ENCODE data around the gene RAB11FIP5. TPM values are rescaled to one million over a fixed set of nuclear protein-coding genes. Genes with fewer than 3 reads are reported as not detected.
A peak's percentile ranks its signal among the peaks of the same experiment; 100 is the strongest.

RAB11FIP5 gene
- total and polyA plus RNA-seq, 2 donors (not counting 3 experiments of a cell fraction or from before 2014, with no cell fraction given), result 36.6 to 47.0 TPM

GRCh38 chr2:73063909-73064875, 48.6 kb downstream of the RAB11FIP5 start:
- H3K4me2 ChIP-seq (ENCODE audit: insufficient read depth, low read length), result peak overlapping the region; percentile 74
- ChIA-PET CTCF (interaction anchor here (0.7 to 2.2 kb wide), 9 partner anchors 10 to 171 kb away, joined by 3 to 11 read pairs (median 6); no protein-coding TSS in a partner anchor), POLR2A (interaction anchor here (0.5 kb wide), 1 partner anchor 133 kb away, joined by 4 read pairs; no protein-coding TSS in a partner anchor)
- peak; percentile 76 for DNase-seq (ENCODE audit: low read depth, low spot score)
- peaks cover 23% of the 10 kb centered on the region for H3K4me1 ChIP-seq (ENCODE audit: control insufficient read depth, extremely low read depth, insufficient read depth, low read length)
- BruUV-seq (replicated peaks), result no TSS peak
- no peaks in the 10 kb centered on the region for H3K36me3 ChIP-seq (ENCODE audit: control insufficient read depth in 2 of 2, extremely low read depth in 1 of 2, insufficient read depth in 2 of 2, low read length in 2 of 2)
- intact Hi-C loops (cut with micrococcal nuclease), result no loop called here
- TF ChIP-seq POLR2A (IDR thresholded peaks at IDR 0.05; ENCODE audit: low read depth, low read length) (no peak), EZH2 (IDR thresholded peaks at IDR 0.05; ENCODE audit: borderline replicate concordance, low read depth, low read length, severe bottlenecking) (no peak), JUN (IDR thresholded peaks at IDR 0.05; ENCODE audit: borderline replicate concordance, insufficient read depth, insufficient read length, low read depth) (peak; percentile 69), CTCF (IDR thresholded peaks at IDR 0.05; ENCODE audit: extremely low read depth in 1 of 2, insufficient read depth in 1 of 2, low read depth in 1 of 2, low read length in 2 of 2) (no peak), GATA2 (IDR thresholded peaks at IDR 0.05; ENCODE audit: insufficient read depth, insufficient read length, low read depth, low read length) (no peak), MAX (IDR thresholded peaks at IDR 0.05; ENCODE audit: insufficient read depth, insufficient read length) (no peak), POLR2AphosphoS5 (IDR thresholded peaks at IDR 0.05; ENCODE audit: insufficient read depth, low read depth, low read length) (no peak), MYC (IDR thresholded peaks at IDR 0.05; ENCODE audit: low read depth, low read length) (no peak), FOS (IDR thresholded peaks at IDR 0.05; ENCODE audit: borderline replicate concordance, insufficient read depth, low read length) (peak; percentile 90)
- H3K9me3 ChIP-seq (replicated peaks; ENCODE audit: control insufficient read depth, insufficient read depth, low read length), result no peaks in the 10 kb centered on the region
- no peak overlapping the region for H3K4me3 ChIP-seq (replicated peaks in 1 of 3; ENCODE audit: insufficient read depth in 1 of 3, low read depth in 1 of 3, low read length in 3 of 3)
- H3K9ac ChIP-seq (replicated peaks; ENCODE audit: extremely low read depth, insufficient read depth, low read length), result peak overlapping the region; percentile 28
- dilution Hi-C loops (cut with MboI; ENCODE audit: extremely low pct_ligation_motif_present, low sequenced_read_pairs), result no loop called here
- H3K9me1 ChIP-seq (replicated peaks; ENCODE audit: control insufficient read depth, extremely low read depth, insufficient read depth, low read length), result no peaks in the 10 kb centered on the region
- H3K27me3 ChIP-seq (ENCODE audit: control insufficient read depth in 2 of 2, insufficient read depth in 2 of 2, low read length in 2 of 2), result no peaks in the 10 kb centered on the region
- H2AFZ ChIP-seq (ENCODE audit: low read depth, low read length), result no peak overlapping the region
- no peaks in the 10 kb centered on the region for H4K20me1 ChIP-seq (replicated peaks; ENCODE audit: control insufficient read depth, extremely low read depth, insufficient read depth, low read length)
- H3K79me2 ChIP-seq (ENCODE audit: control insufficient read depth, insufficient read depth, low read length), result peaks cover 46% of the 10 kb centered on the region
- FAIRE-seq, result peak; percentile 83
- H3K27ac ChIP-seq (ENCODE audit: insufficient read depth, low read depth, low read length), result peak overlapping the region; percentile 79
